WTC11 (cell line): ENCODE results near the gene TTC38. TPM values are rescaled to one million over a fixed set of nuclear protein-coding genes. Genes with fewer than 3 reads are reported as not detected.

Experiments
- CREM ChIP-seq: sonication (generic); formaldehyde crosslinking; IDR thresholded peaks from 2 replicates; pipeline ENCODE4 v1.8.1; 2022; ENCODE audit warnings: mild to moderate bottlenecking, missing genetic modification reagents, moderate library complexity
- EMX1 ChIP-seq: fragments of 250-450 bp; sonication (Bioruptor Pico); IDR thresholded peaks from 2 replicates; pipeline ENCODE4 v1.8.0; 2021; ENCODE audit warnings: mild to moderate bottlenecking
- GTF2I ChIP-seq: fragments of 250-450 bp; sonication (Bioruptor Pico); conservative IDR thresholded peaks from 2 replicates; pipeline ENCODE4 v1.4.0; 2021; ENCODE audit warnings: mild to moderate bottlenecking
- PRRX2 ChIP-seq: fragments of 250-450 bp; sonication (Bioruptor Pico); IDR thresholded peaks from 2 replicates; pipeline ENCODE4 v1.8.0; 2021; ENCODE audit warnings: mild to moderate bottlenecking
- RELA ChIP-seq: sonication (generic); formaldehyde crosslinking; IDR thresholded peaks from 2 replicates; pipeline ENCODE4 v1.8.1; 2022; ENCODE audit warnings: missing genetic modification reagents, mild to moderate bottlenecking, borderline replicate concordance
- ZBTB21 ChIP-seq: sonication (generic); formaldehyde crosslinking; IDR thresholded peaks from 2 replicates; pipeline ENCODE4 v1.8.1; 2023; ENCODE audit warnings: mild to moderate bottlenecking, missing genetic modification reagents, borderline replicate concordance
- ZNF121 ChIP-seq: sonication (generic); formaldehyde crosslinking; IDR thresholded peaks from 2 replicates; pipeline ENCODE4 v1.8.0; 2023; ENCODE audit warnings: missing genetic modification reagents
- ZNF232 ChIP-seq: sonication (generic); formaldehyde crosslinking; IDR thresholded peaks from 2 replicates; pipeline ENCODE4 v1.8.0; 2022; ENCODE audit warnings: mild to moderate bottlenecking, missing genetic modification reagents
- ZNF263 ChIP-seq: sonication (generic); formaldehyde crosslinking; IDR thresholded peaks from 2 replicates; pipeline ENCODE4 v1.8.1; 2022; ENCODE audit warnings: low read depth, mild to moderate bottlenecking, moderate library complexity, missing genetic modification reagents
- ZNF671 ChIP-seq: fragments of 250-450 bp; sonication (Bioruptor Pico); IDR thresholded peaks from 2 replicates; pipeline ENCODE4 v1.8.0; 2021; ENCODE audit warnings: mild to moderate bottlenecking
- total RNA-seq: library from RNA; stranded (reverse); gene quantifications from 3 replicates; pipeline ENCODE4 v1.2.3, GENCODE V29; 2021
- TF ChIP-seq, protein P1 (sequence below): sonication (generic); formaldehyde crosslinking; IDR thresholded peaks from 2 replicates; pipeline ENCODE4 v1.8.1; 2023; ENCODE audit warnings: mild to moderate bottlenecking, missing genetic modification reagents, borderline replicate concordance
- TF ChIP-seq, protein P2 (sequence below): sonication (generic); formaldehyde crosslinking; IDR thresholded peaks from 2 replicates; pipeline ENCODE4 v1.8.1; 2023; ENCODE audit warnings: mild to moderate bottlenecking, missing genetic modification reagents
- TF ChIP-seq, protein P3 (sequence below): fragments of 250-450 bp; sonication (Bioruptor Pico); IDR thresholded peaks from 2 replicates; pipeline ENCODE4 v1.9.0; 2021; ENCODE audit warnings: moderate library complexity, mild to moderate bottlenecking, inconsistent platforms, borderline replicate concordance
- TF ChIP-seq, protein P4 (sequence below): sonication (generic); formaldehyde crosslinking; IDR thresholded peaks from 2 replicates; pipeline ENCODE4 v1.8.0; 2022; ENCODE audit warnings: mild to moderate bottlenecking, missing genetic modification reagents
- TF ChIP-seq, protein P5 (sequence below): sonication (generic); formaldehyde crosslinking; IDR thresholded peaks from 2 replicates; pipeline ENCODE4 v1.8.1; 2023; ENCODE audit warnings: mild to moderate bottlenecking, missing genetic modification reagents
- TF ChIP-seq, protein P6 (sequence below): sonication (generic); formaldehyde crosslinking; IDR thresholded peaks from 2 replicates; pipeline ENCODE4 v1.8.0; 2022; ENCODE audit warnings: missing genetic modification reagents
- TF ChIP-seq, protein P7 (sequence below): fragments of 250-450 bp; sonication (Bioruptor Pico); IDR thresholded peaks from 2 replicates; pipeline ENCODE4 v1.8.0; 2021; ENCODE audit warnings: mild to moderate bottlenecking
- TF ChIP-seq, protein P8 (sequence below): fragments of 200-600 bp; IDR thresholded peaks from 2 replicates; pipeline ENCODE4 v1.8.0; 2022; ENCODE audit warnings: antibody characterized with exemption

TTC38 gene
- total RNA-seq, 1 experiment from 2014 or later, result 20.7 TPM

DNA sequence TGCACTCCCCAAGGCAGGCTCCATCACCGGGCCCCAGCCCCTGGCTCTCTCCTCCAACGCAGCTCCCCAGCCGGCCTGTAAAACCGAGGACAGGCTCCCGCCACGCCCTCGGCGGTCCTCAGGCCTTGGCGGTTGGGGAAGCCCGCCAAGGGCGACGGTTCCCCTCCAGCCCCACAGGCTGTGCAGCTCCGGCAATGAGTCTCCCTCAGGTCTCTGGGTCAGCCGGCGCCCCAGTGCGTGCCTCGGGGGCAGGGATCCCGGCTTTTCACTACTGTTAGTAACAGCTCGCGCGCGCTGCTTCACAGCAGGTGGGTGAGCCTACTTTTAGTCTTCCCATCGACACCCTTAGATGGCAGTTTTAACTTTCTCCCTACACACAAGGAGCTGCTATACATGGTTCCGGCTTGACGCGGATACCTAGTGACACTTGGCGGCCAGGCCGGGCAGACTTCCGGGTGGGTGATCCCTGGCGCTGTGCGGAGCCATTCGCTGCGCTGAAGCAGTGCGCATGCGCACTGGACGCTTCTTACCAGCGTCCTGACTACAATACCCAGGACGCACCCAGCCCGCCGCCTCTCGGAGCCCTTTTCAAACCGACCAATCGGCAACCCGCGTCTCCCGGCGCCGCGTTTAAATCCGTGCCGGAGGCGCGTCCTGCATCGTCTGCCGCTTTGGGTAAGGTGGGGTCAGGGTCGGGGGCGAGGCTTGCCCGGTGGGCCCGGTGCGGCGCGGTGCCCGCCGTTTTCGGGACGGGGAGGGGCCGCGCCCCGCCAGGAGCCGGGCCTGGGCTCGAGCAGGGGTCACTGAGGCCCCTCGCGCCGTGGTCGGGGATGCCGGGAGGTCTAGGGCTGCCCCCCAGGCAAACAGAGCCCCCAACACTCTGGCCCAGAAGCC lies 28.7 kb downstream of the TTC38 start, which contains the start of gene GTSE1 (continued):
- TF ChIP-seq, protein P1, sequence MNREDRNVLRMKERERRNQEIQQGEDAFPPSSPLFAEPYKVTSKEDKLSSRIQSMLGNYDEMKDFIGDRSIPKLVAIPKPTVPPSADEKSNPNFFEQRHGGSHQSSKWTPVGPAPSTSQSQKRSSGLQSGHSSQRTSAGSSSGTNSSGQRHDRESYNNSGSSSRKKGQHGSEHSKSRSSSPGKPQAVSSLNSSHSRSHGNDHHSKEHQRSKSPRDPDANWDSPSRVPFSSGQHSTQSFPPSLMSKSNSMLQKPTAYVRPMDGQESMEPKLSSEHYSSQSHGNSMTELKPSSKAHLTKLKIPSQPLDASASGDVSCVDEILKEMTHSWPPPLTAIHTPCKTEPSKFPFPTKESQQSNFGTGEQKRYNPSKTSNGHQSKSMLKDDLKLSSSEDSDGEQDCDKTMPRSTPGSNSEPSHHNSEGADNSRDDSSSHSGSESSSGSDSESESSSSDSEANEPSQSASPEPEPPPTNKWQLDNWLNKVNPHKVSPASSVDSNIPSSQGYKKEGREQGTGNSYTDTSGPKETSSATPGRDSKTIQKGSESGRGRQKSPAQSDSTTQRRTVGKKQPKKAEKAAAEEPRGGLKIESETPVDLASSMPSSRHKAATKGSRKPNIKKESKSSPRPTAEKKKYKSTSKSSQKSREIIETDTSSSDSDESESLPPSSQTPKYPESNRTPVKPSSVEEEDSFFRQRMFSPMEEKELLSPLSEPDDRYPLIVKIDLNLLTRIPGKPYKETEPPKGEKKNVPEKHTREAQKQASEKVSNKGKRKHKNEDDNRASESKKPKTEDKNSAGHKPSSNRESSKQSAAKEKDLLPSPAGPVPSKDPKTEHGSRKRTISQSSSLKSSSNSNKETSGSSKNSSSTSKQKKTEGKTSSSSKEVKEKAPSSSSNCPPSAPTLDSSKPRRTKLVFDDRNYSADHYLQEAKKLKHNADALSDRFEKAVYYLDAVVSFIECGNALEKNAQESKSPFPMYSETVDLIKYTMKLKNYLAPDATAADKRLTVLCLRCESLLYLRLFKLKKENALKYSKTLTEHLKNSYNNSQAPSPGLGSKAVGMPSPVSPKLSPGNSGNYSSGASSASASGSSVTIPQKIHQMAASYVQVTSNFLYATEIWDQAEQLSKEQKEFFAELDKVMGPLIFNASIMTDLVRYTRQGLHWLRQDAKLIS (CRISPR knock-in tag), result no peak
- no peak for TF ChIP-seq ZNF121 (CRISPR knock-in tag)
- no peak for TF ChIP-seq PRRX2 (CRISPR knock-in tag)
- peak; percentile 27 for TF ChIP-seq CREM (CRISPR knock-in tag)
- no peak for TF ChIP-seq RELA (CRISPR knock-in tag)
- TF ChIP-seq, protein P2, sequence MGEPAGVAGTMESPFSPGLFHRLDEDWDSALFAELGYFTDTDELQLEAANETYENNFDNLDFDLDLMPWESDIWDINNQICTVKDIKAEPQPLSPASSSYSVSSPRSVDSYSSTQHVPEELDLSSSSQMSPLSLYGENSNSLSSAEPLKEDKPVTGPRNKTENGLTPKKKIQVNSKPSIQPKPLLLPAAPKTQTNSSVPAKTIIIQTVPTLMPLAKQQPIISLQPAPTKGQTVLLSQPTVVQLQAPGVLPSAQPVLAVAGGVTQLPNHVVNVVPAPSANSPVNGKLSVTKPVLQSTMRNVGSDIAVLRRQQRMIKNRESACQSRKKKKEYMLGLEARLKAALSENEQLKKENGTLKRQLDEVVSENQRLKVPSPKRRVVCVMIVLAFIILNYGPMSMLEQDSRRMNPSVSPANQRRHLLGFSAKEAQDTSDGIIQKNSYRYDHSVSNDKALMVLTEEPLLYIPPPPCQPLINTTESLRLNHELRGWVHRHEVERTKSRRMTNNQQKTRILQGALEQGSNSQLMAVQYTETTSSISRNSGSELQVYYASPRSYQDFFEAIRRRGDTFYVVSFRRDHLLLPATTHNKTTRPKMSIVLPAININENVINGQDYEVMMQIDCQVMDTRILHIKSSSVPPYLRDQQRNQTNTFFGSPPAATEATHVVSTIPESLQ, result no peak
- 0 out of 2 replicates have a peak, but pooled peaks have one; percentile 7 for TF ChIP-seq ZBTB21
- TF ChIP-seq, protein P3, sequence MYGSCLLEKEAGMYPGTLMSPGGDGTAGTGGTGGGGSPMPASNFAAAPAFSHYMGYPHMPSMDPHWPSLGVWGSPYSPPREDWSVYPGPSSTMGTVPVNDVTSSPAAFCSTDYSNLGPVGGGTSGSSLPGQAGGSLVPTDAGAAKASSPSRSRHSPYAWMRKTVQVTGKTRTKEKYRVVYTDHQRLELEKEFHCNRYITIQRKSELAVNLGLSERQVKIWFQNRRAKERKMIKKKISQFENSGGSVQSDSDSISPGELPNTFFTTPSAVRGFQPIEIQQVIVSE (CRISPR knock-in tag), result no peak
- TF ChIP-seq, protein P4, sequence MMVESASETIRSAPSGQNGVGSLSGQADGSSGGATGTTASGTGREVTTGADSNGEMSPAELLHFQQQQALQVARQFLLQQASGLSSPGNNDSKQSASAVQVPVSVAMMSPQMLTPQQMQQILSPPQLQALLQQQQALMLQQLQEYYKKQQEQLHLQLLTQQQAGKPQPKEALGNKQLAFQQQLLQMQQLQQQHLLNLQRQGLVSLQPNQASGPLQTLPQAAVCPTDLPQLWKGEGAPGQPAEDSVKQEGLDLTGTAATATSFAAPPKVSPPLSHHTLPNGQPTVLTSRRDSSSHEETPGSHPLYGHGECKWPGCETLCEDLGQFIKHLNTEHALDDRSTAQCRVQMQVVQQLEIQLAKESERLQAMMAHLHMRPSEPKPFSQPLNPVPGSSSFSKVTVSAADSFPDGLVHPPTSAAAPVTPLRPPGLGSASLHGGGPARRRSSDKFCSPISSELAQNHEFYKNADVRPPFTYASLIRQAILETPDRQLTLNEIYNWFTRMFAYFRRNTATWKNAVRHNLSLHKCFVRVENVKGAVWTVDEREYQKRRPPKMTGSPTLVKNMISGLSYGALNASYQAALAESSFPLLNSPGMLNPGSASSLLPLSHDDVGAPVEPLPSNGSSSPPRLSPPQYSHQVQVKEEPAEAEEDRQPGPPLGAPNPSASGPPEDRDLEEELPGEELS (CRISPR knock-in tag), result peak; percentile 57; the same call in 1 of the 2 replicates
- TF ChIP-seq, protein P5, sequence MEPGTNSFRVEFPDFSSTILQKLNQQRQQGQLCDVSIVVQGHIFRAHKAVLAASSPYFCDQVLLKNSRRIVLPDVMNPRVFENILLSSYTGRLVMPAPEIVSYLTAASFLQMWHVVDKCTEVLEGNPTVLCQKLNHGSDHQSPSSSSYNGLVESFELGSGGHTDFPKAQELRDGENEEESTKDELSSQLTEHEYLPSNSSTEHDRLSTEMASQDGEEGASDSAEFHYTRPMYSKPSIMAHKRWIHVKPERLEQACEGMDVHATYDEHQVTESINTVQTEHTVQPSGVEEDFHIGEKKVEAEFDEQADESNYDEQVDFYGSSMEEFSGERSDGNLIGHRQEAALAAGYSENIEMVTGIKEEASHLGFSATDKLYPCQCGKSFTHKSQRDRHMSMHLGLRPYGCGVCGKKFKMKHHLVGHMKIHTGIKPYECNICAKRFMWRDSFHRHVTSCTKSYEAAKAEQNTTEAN, result no peak
- TF ChIP-seq, protein P6, sequence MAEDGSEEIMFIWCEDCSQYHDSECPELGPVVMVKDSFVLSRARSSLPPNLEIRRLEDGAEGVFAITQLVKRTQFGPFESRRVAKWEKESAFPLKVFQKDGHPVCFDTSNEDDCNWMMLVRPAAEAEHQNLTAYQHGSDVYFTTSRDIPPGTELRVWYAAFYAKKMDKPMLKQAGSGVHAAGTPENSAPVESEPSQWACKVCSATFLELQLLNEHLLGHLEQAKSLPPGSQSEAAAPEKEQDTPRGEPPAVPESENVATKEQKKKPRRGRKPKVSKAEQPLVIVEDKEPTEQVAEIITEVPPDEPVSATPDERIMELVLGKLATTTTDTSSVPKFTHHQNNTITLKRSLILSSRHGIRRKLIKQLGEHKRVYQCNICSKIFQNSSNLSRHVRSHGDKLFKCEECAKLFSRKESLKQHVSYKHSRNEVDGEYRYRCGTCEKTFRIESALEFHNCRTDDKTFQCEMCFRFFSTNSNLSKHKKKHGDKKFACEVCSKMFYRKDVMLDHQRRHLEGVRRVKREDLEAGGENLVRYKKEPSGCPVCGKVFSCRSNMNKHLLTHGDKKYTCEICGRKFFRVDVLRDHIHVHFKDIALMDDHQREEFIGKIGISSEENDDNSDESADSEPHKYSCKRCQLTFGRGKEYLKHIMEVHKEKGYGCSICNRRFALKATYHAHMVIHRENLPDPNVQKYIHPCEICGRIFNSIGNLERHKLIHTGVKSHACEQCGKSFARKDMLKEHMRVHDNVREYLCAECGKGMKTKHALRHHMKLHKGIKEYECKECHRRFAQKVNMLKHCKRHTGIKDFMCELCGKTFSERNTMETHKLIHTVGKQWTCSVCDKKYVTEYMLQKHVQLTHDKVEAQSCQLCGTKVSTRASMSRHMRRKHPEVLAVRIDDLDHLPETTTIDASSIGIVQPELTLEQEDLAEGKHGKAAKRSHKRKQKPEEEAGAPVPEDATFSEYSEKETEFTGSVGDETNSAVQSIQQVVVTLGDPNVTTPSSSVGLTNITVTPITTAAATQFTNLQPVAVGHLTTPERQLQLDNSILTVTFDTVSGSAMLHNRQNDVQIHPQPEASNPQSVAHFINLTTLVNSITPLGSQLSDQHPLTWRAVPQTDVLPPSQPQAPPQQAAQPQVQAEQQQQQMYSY, result no peak
- no peak for TF ChIP-seq ZNF263
- TF ChIP-seq ZNF232 (CRISPR knock-in tag), result 0 out of 2 replicates have a peak, but pooled peaks have one; percentile 45
- TF ChIP-seq, protein P7, sequence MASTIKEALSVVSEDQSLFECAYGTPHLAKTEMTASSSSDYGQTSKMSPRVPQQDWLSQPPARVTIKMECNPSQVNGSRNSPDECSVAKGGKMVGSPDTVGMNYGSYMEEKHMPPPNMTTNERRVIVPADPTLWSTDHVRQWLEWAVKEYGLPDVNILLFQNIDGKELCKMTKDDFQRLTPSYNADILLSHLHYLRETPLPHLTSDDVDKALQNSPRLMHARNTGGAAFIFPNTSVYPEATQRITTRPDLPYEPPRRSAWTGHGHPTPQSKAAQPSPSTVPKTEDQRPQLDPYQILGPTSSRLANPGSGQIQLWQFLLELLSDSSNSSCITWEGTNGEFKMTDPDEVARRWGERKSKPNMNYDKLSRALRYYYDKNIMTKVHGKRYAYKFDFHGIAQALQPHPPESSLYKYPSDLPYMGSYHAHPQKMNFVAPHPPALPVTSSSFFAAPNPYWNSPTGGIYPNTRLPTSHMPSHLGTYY (CRISPR knock-in tag), result no peak
- no peak for TF ChIP-seq GTF2I
- TF ChIP-seq, protein P8, sequence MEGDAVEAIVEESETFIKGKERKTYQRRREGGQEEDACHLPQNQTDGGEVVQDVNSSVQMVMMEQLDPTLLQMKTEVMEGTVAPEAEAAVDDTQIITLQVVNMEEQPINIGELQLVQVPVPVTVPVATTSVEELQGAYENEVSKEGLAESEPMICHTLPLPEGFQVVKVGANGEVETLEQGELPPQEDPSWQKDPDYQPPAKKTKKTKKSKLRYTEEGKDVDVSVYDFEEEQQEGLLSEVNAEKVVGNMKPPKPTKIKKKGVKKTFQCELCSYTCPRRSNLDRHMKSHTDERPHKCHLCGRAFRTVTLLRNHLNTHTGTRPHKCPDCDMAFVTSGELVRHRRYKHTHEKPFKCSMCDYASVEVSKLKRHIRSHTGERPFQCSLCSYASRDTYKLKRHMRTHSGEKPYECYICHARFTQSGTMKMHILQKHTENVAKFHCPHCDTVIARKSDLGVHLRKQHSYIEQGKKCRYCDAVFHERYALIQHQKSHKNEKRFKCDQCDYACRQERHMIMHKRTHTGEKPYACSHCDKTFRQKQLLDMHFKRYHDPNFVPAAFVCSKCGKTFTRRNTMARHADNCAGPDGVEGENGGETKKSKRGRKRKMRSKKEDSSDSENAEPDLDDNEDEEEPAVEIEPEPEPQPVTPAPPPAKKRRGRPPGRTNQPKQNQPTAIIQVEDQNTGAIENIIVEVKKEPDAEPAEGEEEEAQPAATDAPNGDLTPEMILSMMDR, result no peak
- no peak for TF ChIP-seq ZNF671 (CRISPR knock-in tag)
- no peak for TF ChIP-seq EMX1 (CRISPR knock-in tag)
